D341Med (cell line): ENCODE data around the gene CDKN2B-AS1.

Experiments used
- DNase-seq: peaks from one replicate; pipeline ENCODE4 v3.0.0; 2012; ENCODE audit warnings: low spot score

The CDKN2B-AS1 gene

DNA sequence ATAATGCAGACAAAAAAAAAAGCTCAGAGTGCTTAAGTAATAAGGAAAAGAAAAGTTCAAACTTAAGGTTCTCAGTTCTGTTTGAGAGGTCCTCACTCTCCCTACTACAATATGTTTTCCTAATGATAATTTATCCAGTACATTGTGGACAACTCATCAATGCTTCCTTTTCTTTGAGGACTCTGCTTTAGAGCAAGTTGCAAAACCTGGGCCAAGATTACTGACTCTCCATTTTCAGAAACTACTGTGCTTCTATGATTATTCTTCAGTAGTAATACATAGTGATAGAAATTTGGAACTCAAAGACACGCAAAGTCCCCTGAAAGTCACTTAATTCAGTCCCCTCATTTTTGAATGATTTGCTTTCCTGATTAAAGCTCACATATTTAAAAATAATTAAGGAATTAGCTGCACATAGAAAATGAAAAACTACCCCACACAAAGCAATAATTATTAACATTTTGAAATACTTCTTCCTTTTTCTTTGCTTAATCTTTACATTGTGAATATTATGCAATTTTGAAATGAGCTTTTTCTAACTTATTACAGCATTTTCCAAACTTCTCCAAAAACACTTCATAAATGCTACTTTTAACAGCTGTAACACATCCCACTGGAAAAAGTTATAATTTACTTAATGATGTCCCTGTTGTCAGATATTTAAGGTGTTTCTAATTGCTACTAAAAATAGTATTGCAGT, 11.6 kb upstream of the CDKN2B-AS1 start:
- DNase-seq: no peak

DNA sequence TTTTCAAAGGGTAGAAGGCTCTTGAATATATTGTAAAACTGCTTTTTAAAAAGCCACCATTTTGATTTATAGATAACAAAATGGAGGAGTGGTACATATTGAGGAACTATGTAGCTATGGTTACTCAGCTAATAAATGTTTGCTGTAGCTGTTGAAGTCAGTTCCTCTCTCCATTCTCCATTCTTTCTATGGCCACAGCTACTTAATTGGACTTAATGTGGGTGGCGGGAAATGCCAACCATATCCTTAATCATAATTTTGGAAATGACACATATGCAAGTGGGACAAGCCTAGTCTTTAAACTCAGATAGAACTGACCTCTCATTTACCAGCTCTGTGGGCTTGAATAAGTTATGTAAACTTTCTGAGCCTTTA, 11.0 kb upstream of the CDKN2B-AS1 start:
- no peak for DNase-seq

GRCh38 chr9:21984101-21984500, 10.5 kb upstream of the CDKN2B-AS1 start:
- DNase-seq: no peak

DNA sequence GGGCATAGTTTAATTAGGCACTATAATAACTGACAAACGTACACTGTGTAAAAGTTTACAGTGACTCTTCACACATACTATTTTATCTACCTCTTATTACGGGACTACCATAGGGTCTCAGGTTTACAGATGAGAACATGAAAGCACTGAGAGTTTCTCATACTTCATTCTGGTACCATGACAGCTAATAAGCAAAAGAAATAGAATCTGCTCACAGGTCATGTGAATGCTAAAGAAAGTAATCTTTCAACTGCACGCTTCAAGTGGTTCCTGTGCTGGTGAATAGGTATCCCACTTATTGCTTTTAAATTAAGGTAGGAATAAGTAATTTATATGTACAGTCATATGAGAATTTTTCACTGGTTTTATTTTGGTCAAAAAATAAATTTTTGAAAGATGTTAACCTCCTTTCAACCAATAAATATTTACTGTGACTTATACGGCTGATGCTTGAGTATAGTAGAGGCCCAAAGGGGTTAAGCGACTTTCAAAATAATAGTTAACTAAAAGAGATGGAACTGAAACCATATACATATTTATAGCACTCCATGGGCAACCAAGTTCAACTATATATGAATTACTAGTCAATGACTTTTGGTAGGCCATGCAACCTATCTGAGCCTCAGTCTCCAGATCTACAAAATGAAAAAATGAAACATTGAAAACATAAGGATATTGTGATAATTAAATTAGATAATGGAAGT, 8.5 kb upstream of the CDKN2B-AS1 start:
- no peak for DNase-seq

- DNase-seq: no peak
These were observed 6.3 kb upstream of the CDKN2B-AS1 start for GRCh38 chr9:21988056-21988990.

- peak; percentile 12 for DNase-seq
These were observed 5.0 kb upstream of the CDKN2B-AS1 start for GRCh38 chr9:21989440-21990189.

DNA sequence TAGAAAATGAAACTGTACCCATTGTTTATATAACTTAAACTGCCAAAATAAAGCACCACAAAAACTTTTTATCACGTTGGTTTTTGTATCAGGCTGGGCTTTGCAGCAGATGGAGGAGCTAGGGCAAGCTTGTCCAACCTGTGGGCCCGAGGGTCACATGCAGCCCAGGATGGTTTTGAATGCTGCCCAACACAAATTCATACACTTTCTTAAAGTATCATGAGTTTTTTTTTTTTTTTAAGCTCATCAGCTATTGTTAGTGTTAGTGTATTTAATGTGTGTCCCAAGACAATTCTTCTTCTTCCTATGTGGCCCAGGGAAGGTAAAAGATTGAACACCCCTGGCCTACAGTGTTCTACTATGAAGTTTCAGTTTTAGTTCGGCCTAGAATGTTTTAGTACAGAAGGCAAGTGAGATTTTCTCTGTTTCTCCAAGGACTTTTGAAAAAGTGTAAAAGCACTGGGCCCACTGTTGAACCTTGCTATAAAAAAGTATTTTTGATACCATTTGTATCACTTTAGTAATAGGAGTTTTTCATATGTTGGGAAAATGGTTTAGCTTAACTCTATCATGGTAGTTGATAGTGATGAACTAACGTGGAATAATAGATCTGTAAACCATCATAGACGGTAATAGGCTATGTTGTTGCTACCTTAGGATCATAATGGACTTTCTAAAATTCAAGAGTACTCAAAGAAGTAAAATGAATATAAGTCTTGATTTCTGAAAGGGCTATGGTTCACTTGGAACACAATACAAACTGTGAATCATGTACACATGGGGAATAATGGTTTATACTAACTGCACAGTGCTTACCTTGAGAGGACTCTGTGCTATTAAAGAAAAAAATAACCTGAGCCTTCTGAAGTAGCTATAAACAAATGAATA, 3.3 kb upstream of the CDKN2B-AS1 start:
- DNase-seq: no peak

GRCh38 chr9:21993007-21993406, 1.6 kb upstream of the CDKN2B-AS1 start:
- no peak for DNase-seq

- no peak for DNase-seq
These were observed 567 bp upstream of the CDKN2B-AS1 start, which contains the start of gene CDKN2A for GRCh38 chr9:21993893-21994555. Gene CDKN2A, minus strand, starts transcription at chr9:21994392.

GRCh38 chr9:21995006-21995665, 545 bp downstream of the CDKN2B-AS1 start:
- DNase-seq: peak; percentile 64

DNA sequence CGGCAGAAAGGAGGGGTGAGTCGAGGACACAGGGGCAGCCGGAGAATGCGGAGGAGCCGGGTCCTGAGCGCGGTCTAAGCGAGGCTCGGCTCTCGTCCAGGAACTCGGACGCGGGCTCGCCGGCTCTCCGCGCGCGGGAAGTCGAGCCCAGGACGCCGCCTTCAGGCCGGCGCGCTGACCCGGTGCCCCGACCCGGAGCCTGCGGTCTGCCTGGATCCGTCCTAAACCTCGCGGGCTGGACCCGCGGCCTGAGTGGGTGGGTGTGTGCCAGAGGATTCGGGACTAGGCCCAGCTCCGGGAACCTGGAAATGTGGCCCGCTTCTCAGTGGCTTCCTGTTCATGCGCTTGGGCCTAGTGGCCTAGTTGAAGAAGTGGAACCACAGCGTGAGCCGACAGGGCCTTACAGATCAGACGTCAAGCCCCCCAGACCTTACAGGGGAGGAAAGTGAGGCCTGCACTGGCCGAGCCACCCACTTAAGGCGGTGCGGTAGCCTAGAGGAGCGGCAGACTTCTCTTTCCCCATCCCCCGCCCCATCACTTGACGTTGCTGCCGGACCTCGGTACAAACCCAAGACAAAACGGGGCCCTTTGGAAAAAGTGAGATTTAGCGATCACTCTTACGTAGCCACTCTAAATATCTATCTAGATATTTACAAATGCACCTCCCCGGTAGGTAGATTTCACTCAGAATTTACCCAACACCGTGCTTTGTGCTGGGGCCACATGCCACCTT, 1.2 kb downstream of the CDKN2B-AS1 start:
- DNase-seq: peak; percentile 17

GRCh38 chr9:21996438-21996837, 1.8 kb downstream of the CDKN2B-AS1 start:
- no peak for DNase-seq

- DNase-seq: no peak
These were observed 2.3 kb downstream of the CDKN2B-AS1 start for GRCh38 chr9:21996858-21997257.

- DNase-seq: no peak
These were observed 2.9 kb downstream of the CDKN2B-AS1 start for GRCh38 chr9:21997480-21997879.

DNA sequence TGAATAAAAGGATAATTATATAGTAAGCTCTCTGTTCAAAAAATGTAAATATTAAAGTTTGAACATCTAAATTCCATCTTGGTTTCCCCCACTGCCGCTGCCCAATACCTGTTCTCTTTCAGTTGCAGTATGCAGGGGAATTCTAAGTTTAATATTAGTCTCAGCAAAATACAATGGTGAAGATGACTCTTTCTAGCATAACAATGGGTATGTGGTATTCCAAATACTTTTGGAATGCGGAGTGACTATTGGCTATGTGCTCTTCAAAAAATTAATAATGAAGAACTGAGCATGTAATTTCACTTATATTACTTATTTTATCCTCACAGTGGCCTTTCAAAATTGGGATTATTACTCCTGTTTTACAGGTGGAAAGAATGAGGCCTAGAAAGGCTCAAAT, 3.4 kb downstream of the CDKN2B-AS1 start:
- DNase-seq: no peak

DNA sequence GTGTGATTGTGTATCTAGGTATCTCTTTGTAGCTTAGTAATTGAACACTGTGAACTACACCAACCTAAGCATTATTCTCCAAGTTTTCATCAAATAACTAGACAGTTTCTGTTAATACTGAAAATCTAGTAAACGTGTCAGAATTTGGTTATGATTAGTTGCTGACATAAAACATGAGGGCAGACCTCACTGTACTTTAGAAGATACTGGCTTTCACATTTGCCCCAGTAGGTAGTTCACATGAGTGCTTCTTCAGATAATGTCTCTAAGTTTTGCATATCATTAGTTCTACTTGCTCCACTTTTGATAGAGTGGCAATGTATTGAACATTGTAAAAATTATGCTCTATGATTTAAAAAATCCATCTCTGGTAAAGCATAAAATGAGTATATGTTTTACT, 7.4 kb downstream of the CDKN2B-AS1 start:
- no peak for DNase-seq

GRCh38 chr9:22005021-22005701, 10.6 kb downstream of the CDKN2B-AS1 start:
- no peak for DNase-seq
